Smooth muscle cell (in vitro differentiated cells): ENCODE measurements around the gene LY6G5C. TPM values are rescaled to one million over a fixed set of nuclear protein-coding genes. Genes with fewer than 3 reads are reported as not detected.

Experiments
- DNase-seq: peaks from one replicate; lab custom pipeline; 2025; ENCODE audit not compliant: unreplicated experiment; lab: John Stamatoyannopoulos, UW
- H2AFZ ChIP-seq: fragments of 200-600 bp; sonication (generic); 2 replicates; pipeline ENCODE4 v1.6.0; 2016; ENCODE audit warnings: antibody characterized with exemption, low read depth, mild to moderate bottlenecking
- H3F3A ChIP-seq: fragments of 200-600 bp; sonication (generic); 2 replicates; pipeline ENCODE4 v1.6.0; 2017; ENCODE audit warnings: antibody characterized with exemption, low read depth
- H3K27ac ChIP-seq: fragments of 200-600 bp; sonication (generic); 2 replicates; pipeline ENCODE4 v1.5.1; 2016; ENCODE audit warnings: low read depth, mild to moderate bottlenecking
- H3K27me3 ChIP-seq: fragments of 200-600 bp; sonication (generic); 2 replicates; pipeline ENCODE4 v1.6.1; 2016; ENCODE audit warnings: low read depth, mild to moderate bottlenecking
- H3K36me3 ChIP-seq: fragments of 200-600 bp; sonication (generic); 2 replicates; pipeline ENCODE4 v1.5.1; 2016; ENCODE audit warnings: low read depth
- H3K4me1 ChIP-seq: fragments of 200-600 bp; sonication (generic); 2 replicates; pipeline ENCODE4 v1.5.1; 2016; ENCODE audit warnings: low read depth
- H3K4me2 ChIP-seq: fragments of 200-600 bp; sonication (generic); 2 replicates; pipeline ENCODE4 v1.6.0; 2016; ENCODE audit warnings: mild to moderate bottlenecking
- H3K4me3 ChIP-seq: fragments of 200-600 bp; sonication (generic); 2 replicates; pipeline ENCODE4 v1.5.1; 2016; ENCODE audit warnings: mild to moderate bottlenecking
- H3K79me2 ChIP-seq: fragments of 200-600 bp; sonication (generic); 2 replicates; pipeline ENCODE4 v1.6.0; 2016; ENCODE audit warnings: low read depth, mild to moderate bottlenecking
- H3K9ac ChIP-seq: fragments of 200-600 bp; sonication (generic); 2 replicates; pipeline ENCODE4 v1.6.0; 2016; ENCODE audit warnings: low read depth
- H3K9me3 ChIP-seq: fragments of 200-600 bp; sonication (generic); replicated peaks from 2 replicates; pipeline ENCODE4 v1.5.1; 2016; ENCODE audit warnings: low read depth
- H4K20me1 ChIP-seq: fragments of 200-600 bp; sonication (generic); 2 replicates; pipeline ENCODE4 v1.6.0; 2016; ENCODE audit warnings: low read depth
- WGBS: methylation state at CpG from one replicate; pipeline ENCODE4 v1.1.7; 2016; ENCODE audit warnings: low lambda C conversion rate; 5-methylcytosine and 5-hydroxymethylcytosine counted together
- microRNA-seq: library from miRNA; unstranded; fragments of <30 nt; microRNA quantifications from one replicate; pipeline ENCODE4, GENCODE V29; 2016; ENCODE audit warnings: borderline number of aligned reads
- polyA plus RNA-seq: library from polyadenylated mRNA; unstranded; fragments of >200 nt; fragmentation: Nextera tagmentation; extraction: Ambion mirVana; gene quantifications from 2 replicates; pipeline ENCODE4 v1.2.1, GENCODE V29; 2016
- small RNA-seq: library from RNA; depleted of rRNA; stranded (forward); fragments of <200 nt; gene quantifications from one replicate; pipeline ENCODE3, GENCODE V24; 2014
- total RNA-seq: library from RNA; depleted of rRNA; stranded (reverse); fragments of >200 nt; gene quantifications from 2 replicates; pipeline ENCODE4 v1.2.3, GENCODE V29; 2014
- TF ChIP-seq, protein P1 (sequence below): fragments of 200-600 bp; sonication (generic); IDR thresholded peaks from 2 replicates; pipeline ENCODE4 v1.5.1; 2017; ENCODE audit warnings: borderline replicate concordance, mild to moderate bottlenecking, antibody characterized with exemption; ENCODE audit not compliant: insufficient read depth, poor library complexity, severe bottlenecking

The LY6G5C gene
- total and polyA plus RNA-seq, 2 experiments from 2014 or later: 0.67 to 3.8 TPM

DNA sequence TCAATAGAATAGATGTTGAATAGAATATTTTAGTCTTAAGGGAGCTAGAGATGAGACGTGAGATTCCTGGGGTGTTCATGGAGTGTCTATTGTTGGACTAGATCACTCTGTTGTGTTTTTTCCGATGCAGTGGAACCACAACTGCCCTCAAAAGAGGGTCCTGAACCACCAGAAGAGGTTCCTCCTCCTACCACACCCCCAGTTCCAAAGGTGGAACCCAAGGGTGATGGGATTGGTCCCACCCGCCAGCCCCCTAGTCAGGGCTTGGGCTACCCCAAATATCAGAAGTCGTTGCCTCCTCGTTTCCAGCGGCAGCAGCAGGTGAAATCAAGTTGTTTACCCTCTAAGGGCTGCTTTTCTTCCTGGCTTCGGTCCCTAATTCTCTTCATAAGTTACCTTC lies 51.9 kb downstream of the LY6G5C start:
- Histone ChIP-seq H3K4me2 (no peak overlapping the region), H3K27ac (no peak overlapping the region), H3K36me3 (peaks cover 29% of the 10 kb centered on the region), H3F3A (peaks cover 45% of the 10 kb centered on the region), H4K20me1 (peaks cover 88% of the 10 kb centered on the region), H3K9ac (no peak overlapping the region), H3K79me2 (peaks cover 46% of the 10 kb centered on the region), H3K4me3 (no peak overlapping the region), H3K4me1 (no peaks in the 10 kb centered on the region), H2AFZ (no peak overlapping the region), H3K9me3 (no peaks in the 10 kb centered on the region), H3K27me3 (no peaks in the 10 kb centered on the region)
- WGBS: 97% methylated on average over 7 of the region's 7 CpGs
- TF ChIP-seq, protein P1, sequence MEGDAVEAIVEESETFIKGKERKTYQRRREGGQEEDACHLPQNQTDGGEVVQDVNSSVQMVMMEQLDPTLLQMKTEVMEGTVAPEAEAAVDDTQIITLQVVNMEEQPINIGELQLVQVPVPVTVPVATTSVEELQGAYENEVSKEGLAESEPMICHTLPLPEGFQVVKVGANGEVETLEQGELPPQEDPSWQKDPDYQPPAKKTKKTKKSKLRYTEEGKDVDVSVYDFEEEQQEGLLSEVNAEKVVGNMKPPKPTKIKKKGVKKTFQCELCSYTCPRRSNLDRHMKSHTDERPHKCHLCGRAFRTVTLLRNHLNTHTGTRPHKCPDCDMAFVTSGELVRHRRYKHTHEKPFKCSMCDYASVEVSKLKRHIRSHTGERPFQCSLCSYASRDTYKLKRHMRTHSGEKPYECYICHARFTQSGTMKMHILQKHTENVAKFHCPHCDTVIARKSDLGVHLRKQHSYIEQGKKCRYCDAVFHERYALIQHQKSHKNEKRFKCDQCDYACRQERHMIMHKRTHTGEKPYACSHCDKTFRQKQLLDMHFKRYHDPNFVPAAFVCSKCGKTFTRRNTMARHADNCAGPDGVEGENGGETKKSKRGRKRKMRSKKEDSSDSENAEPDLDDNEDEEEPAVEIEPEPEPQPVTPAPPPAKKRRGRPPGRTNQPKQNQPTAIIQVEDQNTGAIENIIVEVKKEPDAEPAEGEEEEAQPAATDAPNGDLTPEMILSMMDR: no peak
- DNase-seq: no peak

DNA sequence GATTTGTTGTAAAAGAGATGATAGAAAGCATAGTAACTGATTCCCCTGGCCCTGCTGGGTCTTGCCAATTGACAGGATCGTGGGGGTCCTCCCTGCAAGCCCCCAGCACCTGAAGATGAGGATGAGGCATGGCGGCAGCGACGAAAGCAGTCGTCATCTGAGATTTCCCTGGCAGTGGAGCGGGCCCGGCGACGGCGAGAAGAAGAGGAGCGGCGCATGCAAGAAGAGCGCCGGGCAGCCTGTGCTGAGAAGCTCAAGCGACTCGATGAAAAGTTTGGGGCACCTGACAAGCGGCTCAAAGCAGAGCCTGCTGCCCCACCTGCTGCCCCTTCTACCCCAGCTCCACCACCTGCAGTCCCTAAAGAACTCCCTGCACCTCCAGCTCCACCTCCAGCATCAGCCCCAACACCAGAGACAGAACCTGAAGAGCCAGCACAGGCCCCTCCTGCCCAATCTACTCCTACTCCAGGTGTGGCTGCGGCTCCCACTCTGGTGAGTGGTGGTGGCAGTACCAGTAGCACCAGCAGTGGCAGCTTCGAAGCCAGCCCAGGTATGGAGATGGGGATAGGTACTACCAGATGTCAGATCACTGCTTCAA lies 53.1 kb downstream of the LY6G5C start:
- H2AFZ ChIP-seq: no peak overlapping the region
- 97% methylated on average over 11 of the region's 19 CpGs for WGBS
- H3K4me1 ChIP-seq: peaks cover under 1% of the 10 kb centered on the region
- H3K9ac ChIP-seq: no peak overlapping the region
- DNase-seq: no peak
- H3F3A ChIP-seq: peaks cover 35% of the 10 kb centered on the region
- no peaks in the 10 kb centered on the region for H3K27me3 ChIP-seq
- no peak overlapping the region for H3K4me2 ChIP-seq
- H3K4me3 ChIP-seq: no peak overlapping the region
- H4K20me1 ChIP-seq: peaks cover 88% of the 10 kb centered on the region
- H3K36me3 ChIP-seq: peaks cover 29% of the 10 kb centered on the region
- TF ChIP-seq, protein P1: no peak
- no peaks in the 10 kb centered on the region for H3K9me3 ChIP-seq
- no peak overlapping the region for H3K27ac ChIP-seq
- H3K79me2 ChIP-seq: peaks cover 57% of the 10 kb centered on the region

DNA sequence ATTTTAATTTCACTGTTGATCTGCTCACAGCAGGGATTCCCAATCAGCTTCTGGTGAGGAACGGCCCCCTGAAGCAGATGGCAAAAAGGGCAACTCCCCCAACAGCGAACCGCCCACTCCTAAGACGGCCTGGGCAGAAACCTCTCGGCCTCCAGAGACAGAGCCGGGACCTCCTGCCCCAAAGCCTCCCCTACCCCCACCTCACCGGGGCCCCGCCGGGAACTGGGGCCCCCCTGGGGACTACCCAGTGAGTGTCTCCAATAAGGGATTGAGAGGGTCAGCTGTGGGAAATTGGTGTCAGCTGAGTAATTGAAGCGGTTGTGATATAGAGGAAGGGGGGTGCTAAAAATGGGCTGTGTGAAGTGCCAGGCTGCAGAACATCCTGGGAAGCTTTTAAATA lies 53.9 kb downstream of the LY6G5C start:
- peaks cover 30% of the 10 kb centered on the region for H3F3A ChIP-seq
- peaks cover 24% of the 10 kb centered on the region for H3K36me3 ChIP-seq
- TF ChIP-seq, protein P1: no peak
- H3K4me2 ChIP-seq: no peak overlapping the region
- WGBS: 94% methylated on average over 10 of the region's 10 CpGs
- no peak overlapping the region for H3K9ac ChIP-seq
- H3K4me3 ChIP-seq: no peak overlapping the region
- no peaks in the 10 kb centered on the region for H3K9me3 ChIP-seq
- no peaks in the 10 kb centered on the region for H3K27me3 ChIP-seq
- H3K27ac ChIP-seq: no peak overlapping the region
- DNase-seq: no peak
- no peak overlapping the region for H2AFZ ChIP-seq
- peaks cover 64% of the 10 kb centered on the region for H3K79me2 ChIP-seq
- H3K4me1 ChIP-seq: peaks cover 9% of the 10 kb centered on the region
- peaks cover 90% of the 10 kb centered on the region for H4K20me1 ChIP-seq

Small RNAs within 50 kb of the gene (microRNA-seq; reads per million reads assigned to microRNA genes)
- gene MIR4646: 4.7 reads per million
- gene MIR6832: 2.3 reads per million

Small RNAs within 50 kb of the gene (small RNA-seq; reads per million reads assigned to genes)
- gene LY6G6D (not detected), gene MIR4646 (not detected), gene MIR6832 (not detected), gene RF00019 (not detected)

Other genes with a start within 250 kb of the LY6G5C start
Only the 30 nearest of the 38 such genes appear.
- gene DDX39B, start 139.1 kb downstream of the LY6G5C start, total RNA-seq: 137 and 153 TPM in 2 replicates
- gene DDX39B, start 139.1 kb downstream of the LY6G5C start, polyA plus RNA-seq: 117 and 146 TPM in 2 replicates
- gene ATP6V1G2, start 134.5 kb downstream of the LY6G5C start, total RNA-seq: 0.90 and 1.0 TPM in 2 replicates
- 2.3 and 2.4 TPM in 2 replicates for gene ATP6V1G2, start 134.5 kb downstream of the LY6G5C start, polyA plus RNA-seq
- 8.1 and 28.2 TPM in 2 replicates for gene NFKBIL1, start 133.5 kb downstream of the LY6G5C start, total RNA-seq
- gene NFKBIL1, start 133.5 kb downstream of the LY6G5C start, polyA plus RNA-seq: 23.5 and 25.9 TPM in 2 replicates
- gene LTA, start 108.8 kb downstream of the LY6G5C start, total RNA-seq: 1.8 TPM in 1 of 2 replicates, not detected in the other
- 0.74 TPM in 1 of 2 replicates, not detected in the other for gene LTA, start 108.8 kb downstream of the LY6G5C start, polyA plus RNA-seq
- gene TNF, start 105.5 kb downstream of the LY6G5C start, total RNA-seq: 0.94 and 3.0 TPM in 2 replicates
- gene TNF, start 105.5 kb downstream of the LY6G5C start, polyA plus RNA-seq: 1.5 and 2.4 TPM in 2 replicates
- 1.5 TPM in 1 of 2 replicates, not detected in the other for gene LTB, start 98.6 kb downstream of the LY6G5C start, total RNA-seq
- 0.75 and 6.3 TPM in 2 replicates for gene LTB, start 98.6 kb downstream of the LY6G5C start, polyA plus RNA-seq
- not detected in 2 replicates for gene LST1, start 94.8 kb downstream of the LY6G5C start, total RNA-seq
- 1.4 and 1.7 TPM in 2 replicates for gene LST1, start 94.8 kb downstream of the LY6G5C start, polyA plus RNA-seq
- not detected in 2 replicates for gene NCR3, start 88.1 kb downstream of the LY6G5C start, total RNA-seq
- gene NCR3, start 88.1 kb downstream of the LY6G5C start, polyA plus RNA-seq: 0.22 and 0.48 TPM in 2 replicates
- not detected in 2 replicates for gene AIF1, start 65.8 kb downstream of the LY6G5C start, total RNA-seq
- not detected in 2 replicates for gene AIF1, start 65.8 kb downstream of the LY6G5C start, polyA plus RNA-seq
- gene PRRC2A, start 60.4 kb downstream of the LY6G5C start, total RNA-seq: 44.7 and 47.6 TPM in 2 replicates
- 58.0 and 75.3 TPM in 2 replicates for gene PRRC2A, start 60.4 kb downstream of the LY6G5C start, polyA plus RNA-seq
- gene BAG6, start 28.4 kb downstream of the LY6G5C start, total RNA-seq: 75.9 and 123 TPM in 2 replicates
- gene BAG6, start 28.4 kb downstream of the LY6G5C start, polyA plus RNA-seq: 74.8 and 85.8 TPM in 2 replicates
- gene APOM, start 25.2 kb downstream of the LY6G5C start, total RNA-seq: 2.3 and 2.7 TPM in 2 replicates
- gene APOM, start 25.2 kb downstream of the LY6G5C start, polyA plus RNA-seq: 1.1 and 2.7 TPM in 2 replicates
- gene C6orf47, start 20.3 kb downstream of the LY6G5C start, total RNA-seq: 7.1 and 8.9 TPM in 2 replicates
- gene C6orf47, start 20.3 kb downstream of the LY6G5C start, polyA plus RNA-seq: 15.5 and 20.1 TPM in 2 replicates
- gene GPANK1, start 16.1 kb downstream of the LY6G5C start, total RNA-seq: 12.5 and 17.2 TPM in 2 replicates
- 19.6 and 20.1 TPM in 2 replicates for gene GPANK1, start 16.1 kb downstream of the LY6G5C start, polyA plus RNA-seq
- gene CSNK2B, start 15.0 kb downstream of the LY6G5C start, total RNA-seq: 228 and 313 TPM in 2 replicates
- 195 and 226 TPM in 2 replicates for gene CSNK2B, start 15.0 kb downstream of the LY6G5C start, polyA plus RNA-seq
- gene LY6G5B, start 11.1 kb downstream of the LY6G5C start, total RNA-seq: 1.5 and 7.5 TPM in 2 replicates
- gene LY6G5B, start 11.1 kb downstream of the LY6G5C start, polyA plus RNA-seq: 5.6 and 16.2 TPM in 2 replicates
- gene ABHD16A, start 22.3 kb upstream of the LY6G5C start, total RNA-seq: 24.9 and 32.8 TPM in 2 replicates
- gene ABHD16A, start 22.3 kb upstream of the LY6G5C start, polyA plus RNA-seq: 39.9 and 40.5 TPM in 2 replicates
- gene LY6G6F, start 25.8 kb upstream of the LY6G5C start, total RNA-seq: not detected in 2 replicates
- not detected in 2 replicates for gene LY6G6F, start 25.8 kb upstream of the LY6G5C start, polyA plus RNA-seq
- gene LY6G6D, start 34.3 kb upstream of the LY6G5C start, total RNA-seq: not detected in 2 replicates
- not detected in 2 replicates for gene LY6G6D, start 34.3 kb upstream of the LY6G5C start, polyA plus RNA-seq
- gene LY6G6C, start 40.7 kb upstream of the LY6G5C start, total RNA-seq: 3.8 and 5.2 TPM in 2 replicates
- gene LY6G6C, start 40.7 kb upstream of the LY6G5C start, polyA plus RNA-seq: 3.9 and 7.2 TPM in 2 replicates
- 0.09 TPM in 1 of 2 replicates, not detected in the other for gene MPIG6B, start 42.3 kb upstream of the LY6G5C start, total RNA-seq
- 1.1 TPM in 1 of 2 replicates, not detected in the other for gene MPIG6B, start 42.3 kb upstream of the LY6G5C start, polyA plus RNA-seq
- gene DDAH2, start 48.2 kb upstream of the LY6G5C start, total RNA-seq: 62.9 and 104 TPM in 2 replicates
- 122 and 134 TPM in 2 replicates for gene DDAH2, start 48.2 kb upstream of the LY6G5C start, polyA plus RNA-seq
- 373 and 417 TPM in 2 replicates for gene CLIC1, start 55.5 kb upstream of the LY6G5C start, total RNA-seq
- 610 and 628 TPM in 2 replicates for gene CLIC1, start 55.5 kb upstream of the LY6G5C start, polyA plus RNA-seq
- 10.6 and 15.4 TPM in 2 replicates for gene MSH5, start 58.9 kb upstream of the LY6G5C start, total RNA-seq
- gene MSH5, start 58.9 kb upstream of the LY6G5C start, polyA plus RNA-seq: 4.7 and 10.5 TPM in 2 replicates
- gene SAPCD1, start 81.6 kb upstream of the LY6G5C start, total RNA-seq: not detected in 2 replicates
- 1.4 and 1.8 TPM in 2 replicates for gene SAPCD1, start 81.6 kb upstream of the LY6G5C start, polyA plus RNA-seq
- 0.22 and 0.58 TPM in 2 replicates for gene VWA7, start 96.3 kb upstream of the LY6G5C start, total RNA-seq
- 0.08 and 0.28 TPM in 2 replicates for gene VWA7, start 96.3 kb upstream of the LY6G5C start, polyA plus RNA-seq
- gene VARS1, start 114.7 kb upstream of the LY6G5C start, total RNA-seq: 31.9 and 60.8 TPM in 2 replicates
- gene VARS1, start 114.7 kb upstream of the LY6G5C start, polyA plus RNA-seq: 76.9 and 80.8 TPM in 2 replicates
- 62.0 and 91.2 TPM in 2 replicates for gene LSM2, start 125.9 kb upstream of the LY6G5C start, total RNA-seq
- gene LSM2, start 125.9 kb upstream of the LY6G5C start, polyA plus RNA-seq: 73.6 and 81.6 TPM in 2 replicates
- 0.63 and 0.94 TPM in 2 replicates for gene HSPA1L, start 134.2 kb upstream of the LY6G5C start, total RNA-seq
- 0.19 and 1.0 TPM in 2 replicates for gene HSPA1L, start 134.2 kb upstream of the LY6G5C start, polyA plus RNA-seq
- gene HSPA1A, start 134.5 kb upstream of the LY6G5C start, total RNA-seq: 52.6 and 59.5 TPM in 2 replicates
- 61.2 and 71.6 TPM in 2 replicates for gene HSPA1A, start 134.5 kb upstream of the LY6G5C start, polyA plus RNA-seq